ENCODE data around the gene MPDZ. TPM values are rescaled to one million over a fixed set of nuclear protein-coding genes. Genes with fewer than 3 reads are reported as not detected.

MPDZ gene
- total RNA-seq, 4 donors from 2014 or later: 53.7 to 83.5 (median 62.8) TPM

GRCh38 chr9:13173553-13173952 is 105.9 kb downstream of the MPDZ start:
- DNase-seq (ENCODE audit: low spot score in 2 of 2): no peak
- peaks cover 0 to 31% (median 0%) of the 10 kb centered on the region in 3 donors for H3K36me3 ChIP-seq
- 92 to 98% methylated on average over 4 of the region's 4 CpGs for WGBS, 2 donors
- H3K27me3 ChIP-seq: no peaks in the 10 kb centered on the region
- H3K9me3 ChIP-seq: no peaks in the 10 kb centered on the region
- TF ChIP-seq CTCF (IDR thresholded peaks at IDR 0.05) (no peak), EP300 (IDR thresholded peaks at IDR 0.05) (no peak), POLR2A (IDR thresholded peaks at IDR 0.05) (no peak)
- H3K4me3 ChIP-seq: no peak overlapping the region
- H3K27ac ChIP-seq: no peak overlapping the region
- H3K4me1 ChIP-seq: no peaks in the 10 kb centered on the region

GRCh38 chr9:13171261-13171660 is 108.2 kb downstream of the MPDZ start:
- no peak overlapping the region for H3K4me3 ChIP-seq
- H3K27me3 ChIP-seq: no peaks in the 10 kb centered on the region
- H3K27ac ChIP-seq: no peak overlapping the region
- H3K36me3 ChIP-seq: peaks cover 0 to 42% (median 0%) of the 10 kb centered on the region in 3 donors
- DNase-seq (ENCODE audit: low spot score in 2 of 2): no peak
- 55 to 76% methylated on average over 2 of the region's 2 CpGs for WGBS, 2 donors
- H3K9me3 ChIP-seq: no peaks in the 10 kb centered on the region
- H3K4me1 ChIP-seq: no peaks in the 10 kb centered on the region
- TF ChIP-seq CTCF (IDR thresholded peaks at IDR 0.05) (no peak), EP300 (IDR thresholded peaks at IDR 0.05) (no peak), POLR2A (IDR thresholded peaks at IDR 0.05) (no peak)

GRCh38 chr9:13166996-13167395 is 112.5 kb downstream of the MPDZ start:
- TF ChIP-seq POLR2A (IDR thresholded peaks at IDR 0.05) (no peak), EP300 (IDR thresholded peaks at IDR 0.05) (no peak), CTCF (IDR thresholded peaks at IDR 0.05) (no peak)
- WGBS, 2 donors: 93 to 95% methylated on average over 2 of the region's 2 CpGs
- Histone ChIP-seq H3K9me3 (no peaks in the 10 kb centered on the region), H3K27ac (no peak overlapping the region), H3K4me1 (no peaks in the 10 kb centered on the region), H3K4me3 (no peak overlapping the region), H3K27me3 (no peaks in the 10 kb centered on the region), H3K36me3 (peaks cover 0 to 22% (median 0%) of the 10 kb centered on the region in 3 donors)
- DNase-seq (ENCODE audit: low spot score in 2 of 2): no peak

GRCh38 chr9:13165956-13166355 is 113.5 kb downstream of the MPDZ start:
- Histone ChIP-seq H3K27me3 (no peaks in the 10 kb centered on the region), H3K4me3 (no peak overlapping the region), H3K27ac (no peak overlapping the region), H3K9me3 (no peaks in the 10 kb centered on the region), H3K36me3 (peaks cover 0 to 33% (median 0%) of the 10 kb centered on the region in 3 donors), H3K4me1 (no peaks in the 10 kb centered on the region)
- DNase-seq (ENCODE audit: low spot score in 2 of 2): no peak
- WGBS, 2 donors: 92 to 94% methylated on average over 2 of the region's 2 CpGs
- TF ChIP-seq EP300 (IDR thresholded peaks at IDR 0.05): no peak
- no peak for TF ChIP-seq POLR2A (IDR thresholded peaks at IDR 0.05)
- no peak for TF ChIP-seq CTCF (IDR thresholded peaks at IDR 0.05)

GRCh38 chr9:13165236-13165945 is 114.1 kb downstream of the MPDZ start:
- TF ChIP-seq CTCF (IDR thresholded peaks at IDR 0.05) (no peak), POLR2A (IDR thresholded peaks at IDR 0.05) (no peak)
- WGBS, 2 donors: 91 to 92% methylated on average over 7 of the region's 7 CpGs

More at GRCh38 chr9:13165236-13165945, 114.1 kb downstream of the MPDZ start:
- H3K4me3 ChIP-seq: no peak overlapping the region
- no peak overlapping the region for H3K27ac ChIP-seq
- H3K27me3 ChIP-seq: no peaks in the 10 kb centered on the region
- H3K4me1 ChIP-seq: no peaks in the 10 kb centered on the region
- no peak for DNase-seq (ENCODE audit: low spot score in 2 of 2)
- H3K9me3 ChIP-seq: no peaks in the 10 kb centered on the region
- peaks cover 0 to 34% (median 0%) of the 10 kb centered on the region in 3 donors for H3K36me3 ChIP-seq
